ENCODE data around the gene NLRP12. TPM values are rescaled to one million over a fixed set of nuclear protein-coding genes. Genes with fewer than 3 reads are reported as not detected.
"Not testable (repeated sequence)": the region's sequence is repeated elsewhere in the genome, so short reads cannot be mapped to it uniquely, and the experiment has no call there.

The NLRP12 gene, protein sequence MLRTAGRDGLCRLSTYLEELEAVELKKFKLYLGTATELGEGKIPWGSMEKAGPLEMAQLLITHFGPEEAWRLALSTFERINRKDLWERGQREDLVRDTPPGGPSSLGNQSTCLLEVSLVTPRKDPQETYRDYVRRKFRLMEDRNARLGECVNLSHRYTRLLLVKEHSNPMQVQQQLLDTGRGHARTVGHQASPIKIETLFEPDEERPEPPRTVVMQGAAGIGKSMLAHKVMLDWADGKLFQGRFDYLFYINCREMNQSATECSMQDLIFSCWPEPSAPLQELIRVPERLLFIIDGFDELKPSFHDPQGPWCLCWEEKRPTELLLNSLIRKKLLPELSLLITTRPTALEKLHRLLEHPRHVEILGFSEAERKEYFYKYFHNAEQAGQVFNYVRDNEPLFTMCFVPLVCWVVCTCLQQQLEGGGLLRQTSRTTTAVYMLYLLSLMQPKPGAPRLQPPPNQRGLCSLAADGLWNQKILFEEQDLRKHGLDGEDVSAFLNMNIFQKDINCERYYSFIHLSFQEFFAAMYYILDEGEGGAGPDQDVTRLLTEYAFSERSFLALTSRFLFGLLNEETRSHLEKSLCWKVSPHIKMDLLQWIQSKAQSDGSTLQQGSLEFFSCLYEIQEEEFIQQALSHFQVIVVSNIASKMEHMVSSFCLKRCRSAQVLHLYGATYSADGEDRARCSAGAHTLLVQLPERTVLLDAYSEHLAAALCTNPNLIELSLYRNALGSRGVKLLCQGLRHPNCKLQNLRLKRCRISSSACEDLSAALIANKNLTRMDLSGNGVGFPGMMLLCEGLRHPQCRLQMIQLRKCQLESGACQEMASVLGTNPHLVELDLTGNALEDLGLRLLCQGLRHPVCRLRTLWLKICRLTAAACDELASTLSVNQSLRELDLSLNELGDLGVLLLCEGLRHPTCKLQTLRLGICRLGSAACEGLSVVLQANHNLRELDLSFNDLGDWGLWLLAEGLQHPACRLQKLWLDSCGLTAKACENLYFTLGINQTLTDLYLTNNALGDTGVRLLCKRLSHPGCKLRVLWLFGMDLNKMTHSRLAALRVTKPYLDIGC
- not detected in 2 replicates for total RNA-seq (2014; rRNA removed; shearing (Covaris generic); ENCODE audit: low replicate concordance)

- DNase-seq: no peak
- H3K9me3 ChIP-seq: no peaks in the 10 kb centered on the region
- no peak within 1 kb of the TSS for H3K4me3 ChIP-seq
- H3K27me3 ChIP-seq: no peaks in the 10 kb centered on the region
- no peaks in the 10 kb centered on the region for H3K36me3 ChIP-seq
Measured at GRCh38 chr19:53824134-53824611, at the start of gene NLRP12. NLRP12 (minus strand) TSS chr19:53824314; CDS start chr19:53824174, 140 bp downstream.

DNA sequence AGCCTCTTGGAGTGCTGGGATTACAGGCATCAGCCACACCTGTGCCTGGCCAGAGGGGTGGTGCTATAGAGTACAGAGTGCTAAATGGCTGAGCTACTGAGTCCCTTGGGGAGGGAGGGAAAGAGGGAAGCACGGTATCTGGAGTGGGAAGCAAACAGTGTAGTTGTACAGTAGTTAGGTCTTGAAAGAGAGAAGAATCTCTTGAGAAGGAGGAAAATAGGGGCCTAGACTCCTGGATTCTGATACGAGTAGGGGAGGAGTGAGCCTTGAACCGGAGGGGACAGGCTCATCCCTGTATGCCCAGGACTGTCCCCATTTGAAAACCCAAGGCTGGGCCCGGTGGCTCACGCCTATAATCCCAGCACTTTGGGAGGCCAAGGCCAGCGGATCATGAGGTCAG is 48.6 kb upstream of the NLRP12 start:
- peaks cover 52% of the 10 kb centered on the region for H3K36me3 ChIP-seq
- no peak for DNase-seq
- H3K27me3 ChIP-seq: no peaks in the 10 kb centered on the region
- no peak overlapping the region for H3K4me3 ChIP-seq
- no peaks in the 10 kb centered on the region for H3K9me3 ChIP-seq

GRCh38 chr19:53871454-53871853 is 47.3 kb upstream of the NLRP12 start:
- Histone ChIP-seq H3K9me3 (no peaks in the 10 kb centered on the region), H3K36me3 (peaks cover 49% of the 10 kb centered on the region), H3K4me3 (no peak overlapping the region), H3K27me3 (no peaks in the 10 kb centered on the region)
- DNase-seq: no peak

- Histone ChIP-seq H3K4me3 (peak overlapping the region; percentile 20), H3K27me3 (no peaks in the 10 kb centered on the region), H3K9me3 (no peaks in the 10 kb centered on the region), H3K36me3 (peaks cover 44% of the 10 kb centered on the region)
- DNase-seq: no peak
Measured at GRCh38 chr19:53870485-53870844, 46.4 kb upstream of the NLRP12 start.

- Histone ChIP-seq H3K4me3 (peak overlapping the region; percentile 97), H3K36me3 (peaks cover 43% of the 10 kb centered on the region)
- DNase-seq, H3K9me3 ChIP-seq, H3K27me3 ChIP-seq: not testable (repeated sequence)
Measured at GRCh38 chr19:53869805-53870484, 45.8 kb upstream of the NLRP12 start.

DNA sequence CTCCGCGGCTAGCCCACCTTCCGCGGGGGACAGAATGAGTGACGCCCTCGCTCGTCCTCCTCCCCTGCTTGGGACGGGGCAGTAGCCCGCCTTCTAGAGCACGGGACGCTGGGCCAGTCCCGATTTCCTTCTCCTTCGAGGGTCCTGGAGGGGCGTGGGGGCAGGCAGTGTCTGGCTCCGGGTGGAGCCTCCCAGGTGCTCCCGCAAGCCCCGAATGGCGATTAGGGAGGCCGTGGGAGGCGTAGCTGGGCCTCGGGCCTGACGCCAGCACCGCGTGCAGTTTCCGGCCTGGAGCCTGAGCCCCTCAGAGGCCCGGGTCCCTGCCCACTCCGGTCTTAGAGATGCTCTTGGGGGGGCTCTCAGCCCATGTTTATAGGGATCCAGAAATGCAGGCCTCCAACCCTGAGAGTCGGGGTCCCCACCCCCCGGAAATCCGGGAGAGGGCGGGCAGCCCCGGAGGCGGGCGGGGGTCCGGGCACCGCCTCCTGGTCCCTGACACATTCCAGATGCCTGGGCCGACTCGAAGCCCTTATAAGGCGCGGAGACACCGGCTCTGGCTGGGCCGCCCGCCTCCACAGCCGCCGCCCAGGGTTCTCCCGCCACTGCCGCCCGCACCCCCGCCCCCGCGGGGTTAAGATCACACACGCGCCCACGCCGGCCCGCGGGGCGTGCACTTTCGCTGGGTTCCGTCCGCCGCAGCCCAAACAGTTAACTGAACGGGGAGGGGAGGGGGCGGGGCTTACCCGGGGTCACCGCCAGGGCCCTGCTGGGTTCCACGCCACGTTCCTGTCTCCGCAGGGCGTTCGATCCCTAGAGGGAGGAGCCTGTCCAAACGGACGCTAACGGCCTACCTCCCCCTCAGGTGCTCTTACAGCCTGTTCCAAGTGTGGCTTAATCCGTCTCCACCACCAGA is 45.0 kb upstream of the NLRP12 start:
- H3K4me3 ChIP-seq: peak overlapping the region; percentile 97
- DNase-seq: peak; percentile 97
- H3K9me3 ChIP-seq: no peaks in the 10 kb centered on the region
- no peaks in the 10 kb centered on the region for H3K27me3 ChIP-seq
- H3K36me3 ChIP-seq: peaks cover 35% of the 10 kb centered on the region

- Histone ChIP-seq H3K4me3 (peak overlapping the region; percentile 97), H3K9me3 (no peaks in the 10 kb centered on the region), H3K36me3 (peaks cover 27% of the 10 kb centered on the region), H3K27me3 (no peaks in the 10 kb centered on the region)
- DNase-seq: peak; percentile 83
Measured at GRCh38 chr19:53868091-53868891, 44.2 kb upstream of the NLRP12 start.

GRCh38 chr19:53867225-53868090 is 43.3 kb upstream of the NLRP12 start, which contains the start of gene MYADM:
MYADM (plus strand) TSS chr19:53867883; CDS start chr19:53873530, 5,647 bp downstream.
- Histone ChIP-seq H3K9me3 (no peaks in the 10 kb centered on the region), H3K4me3 (peak within 1 kb of the TSS; percentile 97), H3K27me3 (no peaks in the 10 kb centered on the region), H3K36me3 (peaks cover 20% of the 10 kb centered on the region)
- DNase-seq: peak; percentile 99

- Histone ChIP-seq H3K36me3 (peaks cover 14% of the 10 kb centered on the region), H3K9me3 (no peaks in the 10 kb centered on the region), H3K4me3 (peak overlapping the region; percentile 97), H3K27me3 (no peaks in the 10 kb centered on the region)
- no peak for DNase-seq
Measured at GRCh38 chr19:53866865-53867224, 42.7 kb upstream of the NLRP12 start.

GRCh38 chr19:53865918-53866864 is 42.1 kb upstream of the NLRP12 start:
- peaks cover 9% of the 10 kb centered on the region for H3K36me3 ChIP-seq
- H3K9me3 ChIP-seq: no peaks in the 10 kb centered on the region
- peak; percentile 82 for DNase-seq
- H3K4me3 ChIP-seq: peak overlapping the region; percentile 33
- no peaks in the 10 kb centered on the region for H3K27me3 ChIP-seq

DNA sequence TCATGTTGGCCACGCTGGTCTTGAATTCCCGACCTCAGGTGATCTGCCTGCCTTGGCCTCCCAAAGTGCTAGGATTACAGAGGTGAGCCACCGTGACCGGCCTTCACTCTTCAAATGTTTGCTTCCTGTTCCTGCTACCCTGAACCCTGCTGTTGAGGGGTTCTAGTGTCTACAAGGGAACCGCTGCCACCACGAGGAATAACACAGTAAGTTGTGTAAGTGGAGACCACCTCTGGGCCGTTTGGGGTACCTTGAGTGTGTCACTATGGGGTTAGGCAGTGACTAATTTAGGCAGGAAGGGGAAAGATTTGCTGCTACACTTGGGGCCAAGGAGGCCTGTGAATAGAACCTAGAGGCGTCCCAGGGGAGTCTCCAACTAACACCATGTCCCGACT is 41.4 kb upstream of the NLRP12 start:
- no peaks in the 10 kb centered on the region for H3K9me3 ChIP-seq
- peak overlapping the region; percentile 33 for H3K4me3 ChIP-seq
- DNase-seq: no peak
- no peaks in the 10 kb centered on the region for H3K27me3 ChIP-seq
- peaks cover 2% of the 10 kb centered on the region for H3K36me3 ChIP-seq

DNA sequence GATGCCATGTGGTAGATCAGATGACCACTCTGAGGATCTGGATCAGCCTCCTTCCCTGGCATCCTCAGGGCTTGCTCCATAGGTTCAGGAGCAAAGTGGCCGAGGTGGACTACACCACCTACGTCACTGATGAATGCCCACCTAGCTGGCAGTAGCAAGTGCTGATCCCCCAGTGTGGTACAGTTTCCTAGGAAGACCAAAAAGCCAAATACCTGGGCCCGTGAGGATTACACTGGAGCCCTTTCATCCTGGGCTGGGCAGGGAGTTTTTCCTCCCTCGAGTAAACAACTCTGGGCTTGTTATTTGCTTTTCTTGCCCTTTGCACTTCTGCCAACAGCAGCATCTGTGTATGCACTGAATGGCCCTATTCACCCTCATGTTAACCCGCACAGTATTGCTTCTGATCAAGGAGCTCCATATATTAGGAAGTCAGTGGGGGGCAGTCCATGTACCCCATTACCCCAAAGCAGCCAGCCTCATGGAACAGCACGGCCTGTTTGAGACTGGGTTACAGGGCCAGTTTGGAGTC is 40.3 kb upstream of the NLRP12 start:
- Histone ChIP-seq H3K36me3 (no peaks in the 10 kb centered on the region; the same call in 1 of the 2 replicates), H3K9me3 (no peaks in the 10 kb centered on the region)
- no peak for DNase-seq

DNA sequence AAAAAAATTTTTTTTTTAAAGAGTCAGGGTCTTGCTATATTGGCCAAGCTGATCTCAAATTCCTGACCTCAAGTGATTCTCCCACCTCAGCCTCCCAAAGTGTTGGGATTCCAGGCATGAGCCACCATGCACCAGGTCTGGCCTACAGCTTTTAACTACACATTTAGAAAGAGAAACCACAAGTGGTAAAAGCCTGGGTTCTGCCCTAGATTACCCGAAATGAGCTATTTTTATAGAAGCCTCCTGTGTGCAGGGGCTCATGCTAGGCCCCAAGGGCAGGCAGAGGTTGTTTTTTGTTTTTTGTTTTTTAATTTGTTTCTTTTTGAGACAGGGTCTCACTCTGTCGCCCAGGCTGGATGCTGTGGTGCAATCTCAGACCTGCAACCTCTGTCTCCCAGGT is 29.6 kb upstream of the NLRP12 start:
- no peaks in the 10 kb centered on the region for H3K36me3 ChIP-seq
- no peak for DNase-seq
- H3K9me3 ChIP-seq: no peaks in the 10 kb centered on the region
- no peak overlapping the region for H3K4me3 ChIP-seq
- no peaks in the 10 kb centered on the region for H3K27me3 ChIP-seq

More for the DNA sequence above, 40.3 kb upstream of the NLRP12 start:
- Histone ChIP-seq H3K27me3 (no peaks in the 10 kb centered on the region), H3K4me3 (no peak overlapping the region)

Data from MG63 (cell line).